Cerebellar cortex (tissue), 1 donor: ENCODE results near the gene ZBED3.

Source experiments
- DNase-seq: peaks from one replicate; pipeline ENCODE4 v3.0.0-alpha.2; 2015; ENCODE audit warnings: low spot score

The ZBED3 gene

GRCh38 chr5:77076961-77077828, 9.9 kb downstream of the ZBED3 start:
- DNase-seq, result peak; percentile 42

- DNase-seq, result no peak
These were observed 12.3 kb downstream of the ZBED3 start for GRCh38 chr5:77074745-77075144.

- no peak for DNase-seq
These were observed 13.4 kb downstream of the ZBED3 start for GRCh38 chr5:77073667-77074066.

- no peak for DNase-seq
These were observed 20.2 kb downstream of the ZBED3 start for GRCh38 chr5:77066823-77067442.

- DNase-seq, result no peak
These were observed 20.9 kb downstream of the ZBED3 start for GRCh38 chr5:77066184-77066583.

GRCh38 chr5:77065256-77065655, 21.8 kb downstream of the ZBED3 start:
- no peak for DNase-seq

GRCh38 chr5:77064040-77064439, 23.0 kb downstream of the ZBED3 start:
- DNase-seq, result no peak

GRCh38 chr5:77046416-77047073, 40.5 kb downstream of the ZBED3 start:
- DNase-seq, result no peak

GRCh38 chr5:77035950-77036349, 51.1 kb downstream of the ZBED3 start:
- no peak for DNase-seq

GRCh38 chr5:77033338-77033737, 53.7 kb downstream of the ZBED3 start:
- no peak for DNase-seq

- no peak for DNase-seq
These were observed 54.5 kb downstream of the ZBED3 start for GRCh38 chr5:77032635-77033034.

GRCh38 chr5:77031891-77032290, 55.2 kb downstream of the ZBED3 start:
- DNase-seq, result no peak

GRCh38 chr5:77030097-77031071, 56.7 kb downstream of the ZBED3 start, which contains the start of gene AGGF1:
Gene AGGF1 (plus strand): TSS chr5:77030404. CDS start chr5:77030767, 363 bp downstream.
- peak; percentile 95 for DNase-seq

- DNase-seq, result no peak
These were observed 57.7 kb downstream of the ZBED3 start for GRCh38 chr5:77029376-77029885.

- DNase-seq, result no peak
These were observed 58.3 kb downstream of the ZBED3 start for GRCh38 chr5:77028631-77029375.

GRCh38 chr5:77024490-77024889, 62.6 kb downstream of the ZBED3 start:
- no peak for DNase-seq

- DNase-seq, result no peak
These were observed 64.3 kb downstream of the ZBED3 start for GRCh38 chr5:77022511-77023417.
